GM12891 (cell line): Measurements from ENCODE around the gene PSMD13.
"Not testable (repeated sequence)": the region's sequence is repeated elsewhere in the genome, so short reads cannot be mapped to it uniquely, and the experiment has no call there.

Experiments used
- DNase-seq: peaks from one replicate; pipeline ENCODE4 v3.0.0; 2011; ENCODE audit warnings: low spot score; ENCODE audit not compliant: insufficient read length
- FAIRE-seq: peaks from 2 replicates; lab custom pipeline; 2011; peaks lifted over from hg19 to GRCh38; lab: Jason Lieb, UNC
- PAX5 ChIP-seq: IDR thresholded peaks from 2 replicates; pipeline ENCODE4 v1.6.1; 2011; ENCODE audit warnings: low read length, moderate library complexity, mild to moderate bottlenecking; ENCODE audit not compliant: insufficient read depth, severe bottlenecking
- POLR2A ChIP-seq: IDR thresholded peaks from 2 replicates; pipeline ENCODE4 v1.6.1; 2011; ENCODE audit warnings: low read depth, low read length, control low read depth
- POLR2AphosphoS5 ChIP-seq: IDR thresholded peaks from 2 replicates; pipeline ENCODE4 v1.6.1; 2011; ENCODE audit warnings: low read depth, low read length, control low read depth
- POU2F2 ChIP-seq: IDR thresholded peaks from 2 replicates; pipeline ENCODE4 v1.6.1; 2011; ENCODE audit warnings: low read depth, mild to moderate bottlenecking, control low read depth, low read length, moderate library complexity
- SPI1 ChIP-seq: IDR thresholded peaks from 2 replicates; pipeline ENCODE4 v1.6.1; 2011; ENCODE audit warnings: low read depth, low read length, control low read depth
- TAF1 ChIP-seq: IDR thresholded peaks from 2 replicates; pipeline ENCODE4 v1.6.1; 2011; ENCODE audit warnings: low read depth, low read length, control low read depth

The PSMD13 gene

GRCh38 chr11:227824-228379 lies 8.9 kb upstream of the PSMD13 start:
- DNase-seq (no peak), FAIRE-seq (no peak)
- TF ChIP-seq PAX5 = no peak
- TF ChIP-seq POLR2AphosphoS5 = no peak
- no peak for TF ChIP-seq POU2F2
- TF ChIP-seq TAF1 = no peak
- TF ChIP-seq POLR2A = no peak
- no peak for TF ChIP-seq SPI1

GRCh38 chr11:230431-230830 lies 6.3 kb upstream of the PSMD13 start:
- no peak for TF ChIP-seq SPI1
- no peak for TF ChIP-seq POLR2A
- TF ChIP-seq POU2F2 = no peak
- no peak for TF ChIP-seq PAX5
- no peak for TF ChIP-seq TAF1
- FAIRE-seq (no peak), DNase-seq (no peak)

GRCh38 chr11:232783-233565 lies 3.8 kb upstream of the PSMD13 start:
- FAIRE-seq (no peak), DNase-seq (no peak)
- TF ChIP-seq SPI1 = no peak
- TF ChIP-seq TAF1 = no peak
- TF ChIP-seq PAX5 = no peak
- no peak for TF ChIP-seq POLR2A
- no peak for TF ChIP-seq POLR2AphosphoS5
- TF ChIP-seq POU2F2 = no peak

- no peak for FAIRE-seq
- TF ChIP-seq POLR2A (no peak), SPI1 (no peak), PAX5 (no peak), POU2F2 (no peak), TAF1 (no peak), POLR2AphosphoS5 (no peak)
- DNase-seq = no peak
Measured at GRCh38 chr11:235180-235579, 1.6 kb upstream of the PSMD13 start.

GRCh38 chr11:235609-235996 lies 1.2 kb upstream of the PSMD13 start:
- TF ChIP-seq POLR2AphosphoS5 (no peak), POU2F2 (no peak), TAF1 (no peak), SPI1 (no peak), PAX5 (no peak)
- DNase-seq (no peak), FAIRE-seq (no peak)

- TF ChIP-seq TAF1 (peak; percentile 43; the same call in 1 of the 2 replicates), PAX5 (no peak), SPI1 (no peak; the same call in 1 of the 2 replicates), POLR2A (peak; percentile 60), POLR2AphosphoS5 (no peak)
- DNase-seq (peak; percentile 94), FAIRE-seq (no peak)
Measured at GRCh38 chr11:235997-236773, 591 bp upstream of the PSMD13 start, which contains the start of gene SIRT3. Gene SIRT3 (minus strand): TSS chr11:236342. CDS start chr11:236328, 14 bp downstream.

- DNase-seq, FAIRE-seq: not testable (repeated sequence)
Measured at GRCh38 chr11:238346-238745, 1.6 kb downstream of the PSMD13 start.

GRCh38 chr11:240315-240714 lies 3.5 kb downstream of the PSMD13 start:
- DNase-seq (no peak), FAIRE-seq (no peak)
- TF ChIP-seq SPI1 = no peak
- TF ChIP-seq POLR2A = no peak
- TF ChIP-seq TAF1 = no peak
- TF ChIP-seq PAX5 = no peak

GRCh38 chr11:241634-242033 lies 4.9 kb downstream of the PSMD13 start:
- DNase-seq (no peak), FAIRE-seq (no peak)
- TF ChIP-seq POLR2AphosphoS5 = no peak
- no peak for TF ChIP-seq SPI1
- TF ChIP-seq POU2F2 = no peak
- TF ChIP-seq TAF1 = no peak
- no peak for TF ChIP-seq PAX5
- TF ChIP-seq POLR2A = no peak

GRCh38 chr11:244376-244775 lies 7.6 kb downstream of the PSMD13 start:
- TF ChIP-seq SPI1 = no peak
- no peak for TF ChIP-seq TAF1
- TF ChIP-seq POLR2A = no peak
- TF ChIP-seq POLR2AphosphoS5 = no peak
- no peak for TF ChIP-seq PAX5
- no peak for TF ChIP-seq POU2F2

More at GRCh38 chr11:244376-244775, 7.6 kb downstream of the PSMD13 start:
- DNase-seq (no peak), FAIRE-seq (no peak)
